RWPE1 (cell line): ENCODE results near the gene EPB42.

Experiments
- CTCF ChIA-PET: fragments of 350-600 bp; sonication (Branson Sonifier 250); formaldehyde crosslinking; extraction: SDS; loops from one replicate; lab custom pipeline; 2021; lab: Yijun Ruan, JAX
- POLR2A ChIA-PET: fragments of 400-600 bp; formaldehyde crosslinking; extraction: SDS; loops from one replicate; lab custom pipeline; 2020; ENCODE audit warnings: antibody characterized with exemption; ENCODE audit not compliant: low non-redundant PET; lab: Yijun Ruan, JAX
- DNase-seq: peaks from one replicate; pipeline ENCODE4 v3.0.0; 2012; ENCODE audit warnings: low spot score
- H3K27ac ChIP-seq: fragments of 450-650 bp; 2 replicates; pipeline ENCODE4 v1.5.1; 2017
- TF ChIP-seq, protein P1 (sequence below): fragments of 450-650 bp; conservative IDR thresholded peaks from 2 replicates; pipeline ENCODE4 v1.5.1; 2017; ENCODE audit warnings: low read depth, mild to moderate bottlenecking

The EPB42 gene

GRCh38 chr15:43193710-43194109, 27.1 kb downstream of the EPB42 start:
- no peak for DNase-seq
- H3K27ac ChIP-seq = no peak overlapping the region
- ChIA-PET POLR2A (no interaction called here), CTCF (interaction anchor here (1.2 to 2.2 kb wide), 2 partner anchors 11 to 92 kb away, joined by 4 to 9 read pairs; no protein-coding TSS in a partner anchor)
- TF ChIP-seq, protein P1, sequence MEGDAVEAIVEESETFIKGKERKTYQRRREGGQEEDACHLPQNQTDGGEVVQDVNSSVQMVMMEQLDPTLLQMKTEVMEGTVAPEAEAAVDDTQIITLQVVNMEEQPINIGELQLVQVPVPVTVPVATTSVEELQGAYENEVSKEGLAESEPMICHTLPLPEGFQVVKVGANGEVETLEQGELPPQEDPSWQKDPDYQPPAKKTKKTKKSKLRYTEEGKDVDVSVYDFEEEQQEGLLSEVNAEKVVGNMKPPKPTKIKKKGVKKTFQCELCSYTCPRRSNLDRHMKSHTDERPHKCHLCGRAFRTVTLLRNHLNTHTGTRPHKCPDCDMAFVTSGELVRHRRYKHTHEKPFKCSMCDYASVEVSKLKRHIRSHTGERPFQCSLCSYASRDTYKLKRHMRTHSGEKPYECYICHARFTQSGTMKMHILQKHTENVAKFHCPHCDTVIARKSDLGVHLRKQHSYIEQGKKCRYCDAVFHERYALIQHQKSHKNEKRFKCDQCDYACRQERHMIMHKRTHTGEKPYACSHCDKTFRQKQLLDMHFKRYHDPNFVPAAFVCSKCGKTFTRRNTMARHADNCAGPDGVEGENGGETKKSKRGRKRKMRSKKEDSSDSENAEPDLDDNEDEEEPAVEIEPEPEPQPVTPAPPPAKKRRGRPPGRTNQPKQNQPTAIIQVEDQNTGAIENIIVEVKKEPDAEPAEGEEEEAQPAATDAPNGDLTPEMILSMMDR = no peak

GRCh38 chr15:43190178-43190577, 30.6 kb downstream of the EPB42 start:
- H3K27ac ChIP-seq = no peak overlapping the region
- ChIA-PET CTCF (interaction anchor here (0.5 to 1.1 kb wide), 2 partner anchors 95 to 234 kb away, joined by 3 read pairs; no protein-coding TSS in a partner anchor), POLR2A (no interaction called here)
- TF ChIP-seq, protein P1 = no peak
- no peak for DNase-seq

DNA sequence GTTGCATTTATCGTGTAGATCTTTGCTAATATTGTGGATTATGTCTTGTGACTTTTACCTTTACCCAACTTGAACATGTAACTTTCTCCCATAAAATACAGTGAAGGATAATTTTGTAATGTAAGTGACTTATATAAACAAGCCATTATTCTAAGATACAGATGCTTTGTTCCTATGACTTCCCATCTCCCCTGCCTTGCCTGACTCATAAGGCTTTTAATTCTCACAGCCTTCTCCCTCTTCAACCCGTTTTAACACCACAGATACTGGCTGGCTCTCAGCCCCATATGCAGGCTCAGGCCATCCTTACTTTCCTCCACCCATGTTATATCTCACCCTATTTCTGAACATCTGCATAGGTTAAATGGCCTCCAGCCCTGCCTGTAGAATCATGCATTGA, 31.5 kb downstream of the EPB42 start:
- DNase-seq = no peak
- H3K27ac ChIP-seq = no peak overlapping the region
- POLR2A ChIA-PET = no interaction called here
- CTCF ChIA-PET = interaction anchor here (1.1 kb wide), 1 partner anchor 96 kb away, joined by 3 read pairs; no protein-coding TSS in a partner anchor
- TF ChIP-seq, protein P1 = no peak

DNA sequence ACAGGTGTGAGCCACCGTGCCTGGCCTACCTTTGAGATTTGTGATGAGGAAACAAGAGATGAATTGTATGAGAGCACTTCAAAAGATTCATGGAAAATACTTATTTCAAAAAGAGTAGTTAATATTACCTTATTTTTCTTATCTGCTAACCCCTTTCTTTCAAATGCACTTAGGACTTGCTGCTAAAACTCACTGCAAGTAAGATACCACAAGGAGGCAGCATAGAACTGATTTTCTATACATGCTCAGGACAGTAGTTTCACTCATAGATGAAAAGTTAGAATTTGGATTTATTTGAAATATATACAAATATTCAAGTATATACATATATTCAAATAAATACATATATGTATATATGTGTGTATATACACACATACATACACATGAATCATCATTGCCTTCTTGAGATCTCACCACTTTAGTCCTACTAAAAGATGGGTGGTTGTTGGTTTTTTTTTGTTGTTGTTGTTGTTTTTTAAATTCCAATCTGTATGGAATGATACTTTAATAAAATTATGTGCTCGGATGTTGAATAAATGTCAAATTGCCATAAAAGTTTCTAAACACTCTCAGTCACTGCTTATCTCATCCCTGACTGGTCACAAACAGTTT, 33.2 kb downstream of the EPB42 start:
- H3K27ac ChIP-seq = no peak overlapping the region
- TF ChIP-seq, protein P1 = peak; percentile 75
- DNase-seq = peak; percentile 51
- ChIA-PET CTCF (interaction anchor here (1.0 kb wide), 1 partner anchor 17 kb away, joined by 3 read pairs; no protein-coding TSS in a partner anchor), POLR2A (no interaction called here)

GRCh38 chr15:43186003-43186353, 34.8 kb downstream of the EPB42 start:
- peak overlapping the region; percentile 74 for H3K27ac ChIP-seq
- ChIA-PET CTCF (interaction anchor here (0.7 to 1.4 kb wide), 3 partner anchors 18 to 100 kb away, joined by 6 to 7 read pairs (median 6); no protein-coding TSS in a partner anchor), POLR2A (no interaction called here)
- TF ChIP-seq, protein P1 = no peak
- no peak for DNase-seq

- ChIA-PET POLR2A (no interaction called here), CTCF (interaction anchor here (0.7 to 1.4 kb wide), 3 partner anchors 19 to 100 kb away, joined by 6 to 7 read pairs (median 6); no protein-coding TSS in a partner anchor)
- TF ChIP-seq, protein P1 = peak; percentile 47
- peak; percentile 95 for DNase-seq
- peak within 1 kb of the TSS; percentile 74 for H3K27ac ChIP-seq
These were observed 35.4 kb downstream of the EPB42 start, which contains the start of gene CCNDBP1 for GRCh38 chr15:43185157-43186002. TSS of gene CCNDBP1 (plus strand) at chr15:43185403. CDS start at chr15:43185499, 96 bp downstream.
